Sigmoid colon (tissue), 4 donors: ENCODE measurements around the gene HLF.

Experiments used
- CTCF ChIP-seq, 4 experiments: fragments of 450-650 bp in 3 of 4; fragments of 200-600 bp in 1 of 4; IDR thresholded peaks; one replicate each; pipeline ENCODE4 v1.5.1; 2016 to 2019; ENCODE audit warnings: antibody characterized with exemption in 4 of 4, mild to moderate bottlenecking in 3 of 4, moderate library complexity in 2 of 4
- POLR2A ChIP-seq, 2 donors: fragments of 450-650 bp; IDR thresholded peaks; one replicate each; pipeline ENCODE4 v1.6.1; 2016; ENCODE audit warnings: antibody characterized with exemption in 2 of 2, mild to moderate bottlenecking in 2 of 2, moderate library complexity in 2 of 2
- POLR2AphosphoS5 ChIP-seq, 4 donors: sonication (generic); formaldehyde crosslinking; IDR thresholded peaks; one replicate each; pipeline ENCODE4 v1.6.1; 2017; ENCODE audit warnings: antibody characterized with exemption in 4 of 4

DNA sequence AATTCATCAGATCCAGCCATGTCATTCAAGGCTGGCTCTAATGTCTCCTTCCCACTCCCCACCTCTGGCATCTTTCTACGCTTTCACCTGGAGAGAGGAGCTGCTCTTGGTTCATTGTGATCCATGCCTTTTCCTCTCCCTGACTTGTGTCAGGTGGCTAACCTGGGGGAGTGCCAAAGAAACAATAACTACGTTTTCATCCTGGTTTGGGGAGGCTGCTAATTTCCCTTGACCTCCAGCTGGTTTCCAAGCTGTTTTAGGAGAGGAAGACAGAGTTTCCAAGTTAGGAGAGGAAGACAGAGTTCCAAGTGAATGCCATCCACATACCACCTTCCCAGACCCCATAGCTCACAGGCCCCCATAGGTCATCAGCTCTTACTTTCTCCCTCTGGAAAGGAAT, 40.0 kb upstream of the HLF start:
- TF ChIP-seq CTCF (IDR thresholded peaks at IDR 0.05) (no peak), POLR2A (IDR thresholded peaks at IDR 0.05) (no peak), POLR2AphosphoS5 (IDR thresholded peaks at IDR 0.05) (no peak)
